WTC11 (cell line): ENCODE results near the gene LDLRAD4. TPM values are rescaled to one million over a fixed set of nuclear protein-coding genes. Genes with fewer than 3 reads are reported as not detected.
A peak's percentile ranks its signal among the peaks of the same experiment; 100 is the strongest.

Source experiments
- ATAC-seq: fragments of 200-7000 bp; cut with Tn5 transposase; 2 replicates; pipeline ENCODE4 v1.10.0; 2021; ENCODE audit warnings: mild to moderate bottlenecking, moderate library complexity
- CTCF ChIA-PET: fragments of 300-600 bp; sonication (Branson Sonifier 250); formaldehyde crosslinking; loops from one replicate; lab custom pipeline; 2021; ENCODE audit warnings: antibody characterized with exemption; lab: Charles Lee
- POLR2A ChIA-PET: fragments of 350-600 bp; sonication (Branson Sonifier 250); formaldehyde crosslinking; loops from one replicate; lab custom pipeline; 2021; ENCODE audit warnings: antibody characterized with exemption; lab: Charles Lee
- DNase-seq: peaks from one replicate; pipeline ENCODE4 v3.0.0; 2021; ENCODE audit warnings: low spot score
- H3K27ac Mint-ChIP-seq: 2 replicates; pipeline ENCODE4 v1.8.0; 2021; ENCODE audit warnings: mixed read lengths
- H3K27me3 Mint-ChIP-seq: 2 replicates; pipeline ENCODE4 v1.8.0; 2021; ENCODE audit warnings: low read depth, mild to moderate bottlenecking, moderate library complexity, mixed read lengths
- H3K36me3 Mint-ChIP-seq: 2 replicates; pipeline ENCODE4 v1.8.0; 2021; ENCODE audit warnings: mixed read lengths
- H3K4me1 Mint-ChIP-seq: 2 replicates; pipeline ENCODE4 v1.8.0; 2022; ENCODE audit warnings: mixed read lengths
- H3K4me3 Mint-ChIP-seq: 2 replicates; pipeline ENCODE4 v1.8.0; 2021; ENCODE audit warnings: mild to moderate bottlenecking, moderate library complexity, mixed read lengths
- H3K9me3 Mint-ChIP-seq: 2 replicates; pipeline ENCODE4 v1.8.0; 2021; ENCODE audit warnings: mixed read lengths
- CREM ChIP-seq: sonication (generic); formaldehyde crosslinking; IDR thresholded peaks from 2 replicates; pipeline ENCODE4 v1.8.1; 2022; ENCODE audit warnings: mild to moderate bottlenecking, missing genetic modification reagents, moderate library complexity
- EMX1 ChIP-seq: fragments of 250-450 bp; sonication (Bioruptor Pico); IDR thresholded peaks from 2 replicates; pipeline ENCODE4 v1.8.0; 2021; ENCODE audit warnings: mild to moderate bottlenecking
- ESRRA ChIP-seq: sonication (generic); formaldehyde crosslinking; IDR thresholded peaks from 2 replicates; pipeline ENCODE4 v1.8.1; 2022; ENCODE audit warnings: mild to moderate bottlenecking, missing genetic modification reagents, borderline replicate concordance
- ETV6 ChIP-seq: sonication (generic); formaldehyde crosslinking; IDR thresholded peaks from 2 replicates; pipeline ENCODE4 v1.8.1; 2022; ENCODE audit warnings: mild to moderate bottlenecking, missing genetic modification reagents
- FOXP1 ChIP-seq: sonication (generic); formaldehyde crosslinking; IDR thresholded peaks from 2 replicates; pipeline ENCODE4 v1.8.0; 2022; ENCODE audit warnings: missing genetic modification reagents, mild to moderate bottlenecking, moderate library complexity, borderline replicate concordance
- GABPB1 ChIP-seq: sonication (generic); formaldehyde crosslinking; IDR thresholded peaks from 2 replicates; pipeline ENCODE4 v1.8.1; 2023; ENCODE audit warnings: mild to moderate bottlenecking, missing genetic modification reagents
- NR1H2 ChIP-seq: sonication (generic); formaldehyde crosslinking; IDR thresholded peaks from 2 replicates; pipeline ENCODE4 v1.9.0; 2021; ENCODE audit warnings: mild to moderate bottlenecking, moderate library complexity, missing genetic modification reagents
- OVOL2 ChIP-seq: fragments of 250-450 bp; sonication (Bioruptor Pico); IDR thresholded peaks from 2 replicates; pipeline ENCODE4 v1.9.0; 2021; ENCODE audit warnings: mild to moderate bottlenecking, borderline replicate concordance
- PRRX2 ChIP-seq: fragments of 250-450 bp; sonication (Bioruptor Pico); IDR thresholded peaks from 2 replicates; pipeline ENCODE4 v1.8.0; 2021; ENCODE audit warnings: mild to moderate bottlenecking
- RORB ChIP-seq: fragments of 250-450 bp; sonication (Bioruptor Pico); IDR thresholded peaks from 2 replicates; pipeline ENCODE4 v1.9.0; 2021; ENCODE audit warnings: mild to moderate bottlenecking
- SMAD3 ChIP-seq: sonication (generic); formaldehyde crosslinking; IDR thresholded peaks from 2 replicates; pipeline ENCODE4 v1.8.0; 2022; ENCODE audit warnings: missing genetic modification reagents, mild to moderate bottlenecking, borderline replicate concordance
- TEAD4 ChIP-seq: sonication (generic); formaldehyde crosslinking; IDR thresholded peaks from 2 replicates; pipeline ENCODE4 v1.8.0; 2022; ENCODE audit warnings: mild to moderate bottlenecking, missing genetic modification reagents
- ZNF121 ChIP-seq: sonication (generic); formaldehyde crosslinking; IDR thresholded peaks from 2 replicates; pipeline ENCODE4 v1.8.0; 2023; ENCODE audit warnings: missing genetic modification reagents
- ZNF138 ChIP-seq: sonication (generic); formaldehyde crosslinking; conservative IDR thresholded peaks from 2 replicates; pipeline ENCODE4 v1.8.1; 2022; ENCODE audit warnings: mild to moderate bottlenecking, moderate library complexity, missing genetic modification reagents
- ZNF219 ChIP-seq: sonication (generic); formaldehyde crosslinking; IDR thresholded peaks from 2 replicates; pipeline ENCODE4 v1.8.0; 2023; ENCODE audit warnings: missing genetic modification reagents, mild to moderate bottlenecking, borderline replicate concordance
- ZNF317 ChIP-seq: sonication (generic); formaldehyde crosslinking; IDR thresholded peaks from 2 replicates; pipeline ENCODE4 v1.8.1; 2023; ENCODE audit warnings: low read depth, mild to moderate bottlenecking, moderate library complexity, missing genetic modification reagents, borderline replicate concordance
- ZNF416 ChIP-seq: fragments of 250-450 bp; sonication (Bioruptor Pico); IDR thresholded peaks from 2 replicates; pipeline ENCODE4 v1.9.0; 2021; ENCODE audit warnings: mild to moderate bottlenecking, inconsistent platforms
- total RNA-seq: library from RNA; stranded (reverse); gene quantifications from 3 replicates; pipeline ENCODE4 v1.2.3, GENCODE V29; 2021
- TF ChIP-seq, protein P1 (sequence below): sonication (generic); formaldehyde crosslinking; IDR thresholded peaks from 2 replicates; pipeline ENCODE4 v1.8.1; 2023; ENCODE audit warnings: mild to moderate bottlenecking, missing genetic modification reagents
- TF ChIP-seq, protein P2 (sequence below): sonication (generic); formaldehyde crosslinking; IDR thresholded peaks from 2 replicates; pipeline ENCODE4 v1.8.0; 2023; ENCODE audit warnings: missing genetic modification reagents, mild to moderate bottlenecking, borderline replicate concordance
- TF ChIP-seq, protein P3 (sequence below): fragments of 250-450 bp; sonication (Bioruptor Pico); IDR thresholded peaks from 2 replicates; pipeline ENCODE4 v1.8.0; 2021; ENCODE audit warnings: mild to moderate bottlenecking
- TF ChIP-seq, protein P4 (sequence below): sonication (generic); formaldehyde crosslinking; IDR thresholded peaks from 2 replicates; pipeline ENCODE4 v1.8.0; 2022; ENCODE audit warnings: mild to moderate bottlenecking, missing genetic modification reagents

The LDLRAD4 gene
- total RNA-seq, 1 experiment from 2014 or later: 6.2 TPM

DNA sequence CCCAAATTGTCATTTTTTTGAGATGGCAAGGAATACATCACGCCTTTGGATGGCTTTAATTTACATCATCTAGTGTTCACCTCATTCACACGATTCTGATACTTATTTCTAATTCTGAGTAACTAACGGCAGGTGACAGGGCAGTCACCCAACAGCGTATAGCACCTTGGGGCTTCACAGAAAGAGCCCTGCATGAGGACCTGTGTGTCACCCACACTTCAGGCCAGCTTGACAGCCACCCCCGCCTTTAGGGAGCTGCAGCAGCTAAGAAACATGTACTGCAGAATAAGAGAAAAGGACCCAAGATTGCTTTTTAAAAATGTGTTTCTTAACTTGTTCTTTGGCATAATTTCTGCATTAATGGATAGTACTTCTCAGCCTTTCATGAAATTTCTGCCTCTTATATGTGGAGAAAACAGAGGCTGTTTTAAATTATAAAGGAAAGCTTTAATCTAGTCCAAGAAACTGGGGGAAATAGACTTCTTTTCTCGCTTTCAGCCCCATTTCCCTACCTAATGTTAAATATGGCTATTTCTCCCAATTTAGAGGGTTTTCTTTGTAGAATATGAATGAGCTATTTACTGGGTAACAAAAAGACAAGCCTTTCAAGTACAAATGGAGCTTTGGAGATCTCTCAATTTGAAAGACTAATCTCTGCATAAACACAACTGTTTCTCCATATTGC lies 245.1 kb downstream of the LDLRAD4 start:
- POLR2A ChIA-PET: no interaction called here
- Mint-ChIP-seq H3K27me3 (no peaks in the 10 kb centered on the region), H3K4me3 (no peak overlapping the region), H3K36me3 (peaks cover 4% of the 10 kb centered on the region), H3K4me1 (peaks cover 26% of the 10 kb centered on the region)
- TF ChIP-seq ZNF138: no peak
- TF ChIP-seq, protein P1, sequence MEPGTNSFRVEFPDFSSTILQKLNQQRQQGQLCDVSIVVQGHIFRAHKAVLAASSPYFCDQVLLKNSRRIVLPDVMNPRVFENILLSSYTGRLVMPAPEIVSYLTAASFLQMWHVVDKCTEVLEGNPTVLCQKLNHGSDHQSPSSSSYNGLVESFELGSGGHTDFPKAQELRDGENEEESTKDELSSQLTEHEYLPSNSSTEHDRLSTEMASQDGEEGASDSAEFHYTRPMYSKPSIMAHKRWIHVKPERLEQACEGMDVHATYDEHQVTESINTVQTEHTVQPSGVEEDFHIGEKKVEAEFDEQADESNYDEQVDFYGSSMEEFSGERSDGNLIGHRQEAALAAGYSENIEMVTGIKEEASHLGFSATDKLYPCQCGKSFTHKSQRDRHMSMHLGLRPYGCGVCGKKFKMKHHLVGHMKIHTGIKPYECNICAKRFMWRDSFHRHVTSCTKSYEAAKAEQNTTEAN (CRISPR knock-in tag): no peak
- TF ChIP-seq SMAD3: no peak
- no peak for TF ChIP-seq NR1H2 (CRISPR knock-in tag)
- TF ChIP-seq, protein P2, sequence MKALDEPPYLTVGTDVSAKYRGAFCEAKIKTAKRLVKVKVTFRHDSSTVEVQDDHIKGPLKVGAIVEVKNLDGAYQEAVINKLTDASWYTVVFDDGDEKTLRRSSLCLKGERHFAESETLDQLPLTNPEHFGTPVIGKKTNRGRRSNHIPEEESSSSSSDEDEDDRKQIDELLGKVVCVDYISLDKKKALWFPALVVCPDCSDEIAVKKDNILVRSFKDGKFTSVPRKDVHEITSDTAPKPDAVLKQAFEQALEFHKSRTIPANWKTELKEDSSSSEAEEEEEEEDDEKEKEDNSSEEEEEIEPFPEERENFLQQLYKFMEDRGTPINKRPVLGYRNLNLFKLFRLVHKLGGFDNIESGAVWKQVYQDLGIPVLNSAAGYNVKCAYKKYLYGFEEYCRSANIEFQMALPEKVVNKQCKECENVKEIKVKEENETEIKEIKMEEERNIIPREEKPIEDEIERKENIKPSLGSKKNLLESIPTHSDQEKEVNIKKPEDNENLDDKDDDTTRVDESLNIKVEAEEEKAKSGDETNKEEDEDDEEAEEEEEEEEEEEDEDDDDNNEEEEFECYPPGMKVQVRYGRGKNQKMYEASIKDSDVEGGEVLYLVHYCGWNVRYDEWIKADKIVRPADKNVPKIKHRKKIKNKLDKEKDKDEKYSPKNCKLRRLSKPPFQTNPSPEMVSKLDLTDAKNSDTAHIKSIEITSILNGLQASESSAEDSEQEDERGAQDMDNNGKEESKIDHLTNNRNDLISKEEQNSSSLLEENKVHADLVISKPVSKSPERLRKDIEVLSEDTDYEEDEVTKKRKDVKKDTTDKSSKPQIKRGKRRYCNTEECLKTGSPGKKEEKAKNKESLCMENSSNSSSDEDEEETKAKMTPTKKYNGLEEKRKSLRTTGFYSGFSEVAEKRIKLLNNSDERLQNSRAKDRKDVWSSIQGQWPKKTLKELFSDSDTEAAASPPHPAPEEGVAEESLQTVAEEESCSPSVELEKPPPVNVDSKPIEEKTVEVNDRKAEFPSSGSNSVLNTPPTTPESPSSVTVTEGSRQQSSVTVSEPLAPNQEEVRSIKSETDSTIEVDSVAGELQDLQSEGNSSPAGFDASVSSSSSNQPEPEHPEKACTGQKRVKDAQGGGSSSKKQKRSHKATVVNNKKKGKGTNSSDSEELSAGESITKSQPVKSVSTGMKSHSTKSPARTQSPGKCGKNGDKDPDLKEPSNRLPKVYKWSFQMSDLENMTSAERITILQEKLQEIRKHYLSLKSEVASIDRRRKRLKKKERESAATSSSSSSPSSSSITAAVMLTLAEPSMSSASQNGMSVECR (CRISPR knock-in tag): no peak
- no peak for TF ChIP-seq GABPB1 (CRISPR knock-in tag)
- TF ChIP-seq, all 79 proteins: peak for 0
- peaks cover 13% of the 10 kb centered on the region for H3K9me3 Mint-ChIP-seq
- DNase-seq: no peak
- H3K27ac Mint-ChIP-seq: peak overlapping the region; percentile 60; the same call in 1 of the 2 replicates
- CTCF ChIA-PET: interaction anchor here (1.2 kb wide), 1 partner anchor 304 kb away, joined by 4 read pairs; no protein-coding TSS in a partner anchor
- ATAC-seq: no peak

DNA sequence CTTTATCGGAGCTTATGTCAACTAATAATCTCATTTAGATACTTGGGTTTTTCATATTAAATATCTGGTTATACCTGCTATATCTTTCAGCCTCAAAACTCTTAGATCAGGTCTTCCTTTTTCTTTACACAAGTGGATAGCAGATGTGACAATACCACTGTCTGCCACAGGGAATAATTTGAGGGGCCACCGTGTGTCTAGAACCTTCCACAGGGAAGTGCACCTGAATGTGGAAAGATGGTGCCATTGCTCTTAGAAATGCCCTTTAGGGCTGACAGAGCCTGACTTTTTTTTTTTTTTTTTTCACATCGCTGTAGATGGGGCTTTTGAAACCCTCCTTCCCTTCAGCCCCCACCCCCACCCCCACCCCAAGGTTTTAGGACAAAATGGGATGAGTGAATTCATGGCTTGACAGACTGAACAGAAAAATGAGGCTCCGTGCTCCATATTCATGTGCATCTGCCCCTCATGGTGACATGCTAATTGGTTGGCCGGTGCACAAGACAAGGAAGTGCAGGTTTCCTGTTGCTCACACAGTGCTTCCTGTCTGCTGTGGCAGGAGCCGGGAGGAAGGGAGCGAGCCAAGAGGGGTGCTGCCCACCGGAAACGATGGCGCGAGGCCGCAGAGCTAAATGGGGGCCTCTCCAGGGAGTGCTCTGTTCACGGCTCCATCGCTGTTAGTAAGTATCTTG lies 246.0 kb downstream of the LDLRAD4 start:
- ChIA-PET CTCF (no interaction called here), POLR2A (no interaction called here)
- H3K9me3 Mint-ChIP-seq: peaks cover 21% of the 10 kb centered on the region
- ATAC-seq (no peak), DNase-seq (no peak)
- H3K27ac Mint-ChIP-seq: no peak overlapping the region
- H3K4me3 Mint-ChIP-seq: no peak overlapping the region
- H3K4me1 Mint-ChIP-seq: peaks cover 26% of the 10 kb centered on the region
- H3K36me3 Mint-ChIP-seq: peaks cover 4% of the 10 kb centered on the region
- H3K27me3 Mint-ChIP-seq: no peaks in the 10 kb centered on the region
- TF ChIP-seq, protein P3, sequence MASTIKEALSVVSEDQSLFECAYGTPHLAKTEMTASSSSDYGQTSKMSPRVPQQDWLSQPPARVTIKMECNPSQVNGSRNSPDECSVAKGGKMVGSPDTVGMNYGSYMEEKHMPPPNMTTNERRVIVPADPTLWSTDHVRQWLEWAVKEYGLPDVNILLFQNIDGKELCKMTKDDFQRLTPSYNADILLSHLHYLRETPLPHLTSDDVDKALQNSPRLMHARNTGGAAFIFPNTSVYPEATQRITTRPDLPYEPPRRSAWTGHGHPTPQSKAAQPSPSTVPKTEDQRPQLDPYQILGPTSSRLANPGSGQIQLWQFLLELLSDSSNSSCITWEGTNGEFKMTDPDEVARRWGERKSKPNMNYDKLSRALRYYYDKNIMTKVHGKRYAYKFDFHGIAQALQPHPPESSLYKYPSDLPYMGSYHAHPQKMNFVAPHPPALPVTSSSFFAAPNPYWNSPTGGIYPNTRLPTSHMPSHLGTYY (CRISPR knock-in tag): no peak
- TF ChIP-seq TEAD4 (CRISPR knock-in tag) (no peak), ZNF416 (no peak)

DNA sequence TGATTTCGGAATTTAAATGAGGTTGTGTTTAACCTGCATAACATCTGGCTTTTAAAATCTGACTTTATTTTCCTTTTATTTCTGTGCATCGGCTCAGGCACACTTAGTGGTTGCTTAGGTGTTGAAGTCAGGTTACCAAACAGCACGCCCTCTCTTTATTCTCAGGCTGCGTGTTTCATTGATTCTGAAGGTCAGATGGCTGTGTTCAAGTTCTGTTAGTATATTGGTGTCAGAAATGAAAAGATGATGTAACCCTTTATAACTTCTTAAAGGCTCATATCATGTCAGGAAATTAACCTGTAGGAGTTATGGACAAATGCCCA lies 246.5 kb downstream of the LDLRAD4 start:
- H3K27ac Mint-ChIP-seq: no peak overlapping the region
- H3K27me3 Mint-ChIP-seq: no peaks in the 10 kb centered on the region
- ATAC-seq: no peak
- CTCF ChIA-PET: no interaction called here
- peaks cover 26% of the 10 kb centered on the region for H3K4me1 Mint-ChIP-seq
- no peak for DNase-seq
- H3K4me3 Mint-ChIP-seq: no peak overlapping the region
- H3K9me3 Mint-ChIP-seq: peaks cover 21% of the 10 kb centered on the region
- H3K36me3 Mint-ChIP-seq: peaks cover 4% of the 10 kb centered on the region
- POLR2A ChIA-PET: no interaction called here
- no peak for TF ChIP-seq PRRX2 (CRISPR knock-in tag)
- no peak for TF ChIP-seq ZNF317 (CRISPR knock-in tag)
- TF ChIP-seq ETV6 (CRISPR knock-in tag): no peak
- no peak for TF ChIP-seq ZNF219 (CRISPR knock-in tag)
- TF ChIP-seq, protein P4, sequence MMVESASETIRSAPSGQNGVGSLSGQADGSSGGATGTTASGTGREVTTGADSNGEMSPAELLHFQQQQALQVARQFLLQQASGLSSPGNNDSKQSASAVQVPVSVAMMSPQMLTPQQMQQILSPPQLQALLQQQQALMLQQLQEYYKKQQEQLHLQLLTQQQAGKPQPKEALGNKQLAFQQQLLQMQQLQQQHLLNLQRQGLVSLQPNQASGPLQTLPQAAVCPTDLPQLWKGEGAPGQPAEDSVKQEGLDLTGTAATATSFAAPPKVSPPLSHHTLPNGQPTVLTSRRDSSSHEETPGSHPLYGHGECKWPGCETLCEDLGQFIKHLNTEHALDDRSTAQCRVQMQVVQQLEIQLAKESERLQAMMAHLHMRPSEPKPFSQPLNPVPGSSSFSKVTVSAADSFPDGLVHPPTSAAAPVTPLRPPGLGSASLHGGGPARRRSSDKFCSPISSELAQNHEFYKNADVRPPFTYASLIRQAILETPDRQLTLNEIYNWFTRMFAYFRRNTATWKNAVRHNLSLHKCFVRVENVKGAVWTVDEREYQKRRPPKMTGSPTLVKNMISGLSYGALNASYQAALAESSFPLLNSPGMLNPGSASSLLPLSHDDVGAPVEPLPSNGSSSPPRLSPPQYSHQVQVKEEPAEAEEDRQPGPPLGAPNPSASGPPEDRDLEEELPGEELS (CRISPR knock-in tag): no peak
- no peak for TF ChIP-seq ZNF121 (CRISPR knock-in tag)
- TF ChIP-seq ESRRA: no peak
- TF ChIP-seq RORB (CRISPR knock-in tag): no peak
- TF ChIP-seq EMX1 (CRISPR knock-in tag): no peak
- no peak for TF ChIP-seq ZNF416
- TF ChIP-seq SMAD3: no peak
- TF ChIP-seq CREM (CRISPR knock-in tag): no peak
- no peak for TF ChIP-seq FOXP1 (CRISPR knock-in tag)
- TF ChIP-seq OVOL2 (CRISPR knock-in tag): no peak
- TF ChIP-seq, all 79 proteins: peak for 0
